ENCODE results near the gene BEST4. TPM values are rescaled to one million over a fixed set of nuclear protein-coding genes. Genes with fewer than 3 reads are reported as not detected.

BEST4 gene
- total and polyA plus RNA-seq, 2 of the 8 experiments (the other 6 are each of a cell fraction or from before 2014, with no cell fraction given) = 0.76 to 1.4 TPM

DNA sequence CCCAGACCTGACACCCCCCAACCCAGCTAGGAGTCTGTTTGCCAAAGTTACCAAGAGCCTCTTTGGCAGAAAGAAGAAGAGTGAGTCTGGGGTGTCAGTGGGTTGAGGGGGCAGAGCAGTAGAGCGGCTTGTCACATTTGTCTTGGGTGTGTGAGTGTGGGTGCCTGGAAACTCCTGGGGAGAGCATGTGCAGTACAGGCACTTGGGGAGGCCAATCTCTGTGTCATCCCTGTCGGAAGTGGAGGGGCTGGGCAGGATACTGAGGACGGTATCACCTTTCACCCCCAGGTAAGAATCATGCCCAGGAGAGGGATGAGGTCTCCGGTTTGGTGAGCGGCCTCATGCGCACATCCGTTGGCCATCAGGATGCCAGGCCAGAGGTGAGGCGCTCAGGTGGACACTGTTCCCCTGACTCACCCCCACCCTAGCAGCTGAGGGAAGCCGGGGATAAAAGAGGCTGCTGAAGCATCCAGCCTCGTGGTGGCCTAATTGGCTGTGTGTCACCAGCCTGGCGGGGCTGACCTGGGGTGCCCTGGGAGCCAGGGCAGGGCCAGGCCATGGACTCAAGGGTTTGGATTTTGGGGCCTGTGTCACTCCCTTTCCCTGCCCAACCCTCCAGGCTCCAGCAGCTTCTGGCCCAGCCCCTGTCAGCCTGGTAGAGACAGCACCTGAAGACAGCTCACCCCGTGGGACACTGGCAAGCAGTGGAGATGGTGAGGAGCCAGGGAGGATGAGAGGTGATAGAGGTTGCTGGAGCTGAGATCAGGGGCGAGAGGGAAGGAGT lies 15.5 kb upstream of the BEST4 start (continued):
- TF ChIP-seq, protein P1, sequence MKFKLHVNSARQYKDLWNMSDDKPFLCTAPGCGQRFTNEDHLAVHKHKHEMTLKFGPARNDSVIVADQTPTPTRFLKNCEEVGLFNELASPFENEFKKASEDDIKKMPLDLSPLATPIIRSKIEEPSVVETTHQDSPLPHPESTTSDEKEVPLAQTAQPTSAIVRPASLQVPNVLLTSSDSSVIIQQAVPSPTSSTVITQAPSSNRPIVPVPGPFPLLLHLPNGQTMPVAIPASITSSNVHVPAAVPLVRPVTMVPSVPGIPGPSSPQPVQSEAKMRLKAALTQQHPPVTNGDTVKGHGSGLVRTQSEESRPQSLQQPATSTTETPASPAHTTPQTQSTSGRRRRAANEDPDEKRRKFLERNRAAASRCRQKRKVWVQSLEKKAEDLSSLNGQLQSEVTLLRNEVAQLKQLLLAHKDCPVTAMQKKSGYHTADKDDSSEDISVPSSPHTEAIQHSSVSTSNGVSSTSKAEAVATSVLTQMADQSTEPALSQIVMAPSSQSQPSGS (IDR thresholded peaks at IDR 0.05; ENCODE audit: low read length) = no peak
